A673 (cell line): ENCODE measurements around the gene CREB5. TPM values are rescaled to one million over a fixed set of nuclear protein-coding genes. Genes with fewer than 3 reads are reported as not detected.

Experiments used
- BruUV-seq: library from RNA; stranded (reverse); fragments of 400-500 nt; replicated peaks from 2 replicates; lab custom pipeline; 2021; lab: Mats Ljungman, UMichigan
- CTCF ChIA-PET: fragments of 300-600 bp; sonication (Branson Sonifier 250); formaldehyde crosslinking; loops from one replicate; lab custom pipeline; 2022; ENCODE audit warnings: antibody characterized with exemption; lab: Charles Lee
- POLR2A ChIA-PET: fragments of 300-600 bp; sonication (Branson Sonifier 250); formaldehyde crosslinking; loops from one replicate; lab custom pipeline; 2022; ENCODE audit warnings: antibody characterized with exemption; ENCODE audit not compliant: low non-redundant PET; lab: Charles Lee
- DNase-seq: peaks from one replicate; pipeline ENCODE4 v3.0.0-alpha.2; 2015; ENCODE audit warnings: low spot score
- H3K27ac ChIP-seq: fragments of 200-600 bp; sonication (generic); 2 replicates; pipeline ENCODE4 v1.5.1; 2016; ENCODE audit warnings: mixed run types, low read depth, mild to moderate bottlenecking, mixed read lengths, antibody characterized with exemption, low read length; ENCODE audit not compliant: poor library complexity, severe bottlenecking
- H3K27me3 ChIP-seq: fragments of 200-600 bp; sonication (generic); replicated peaks from 2 replicates; pipeline ENCODE4 v1.6.1; 2017; ENCODE audit warnings: mixed run types, low read depth, mild to moderate bottlenecking, mixed read lengths, antibody characterized with exemption, low read length; ENCODE audit not compliant: insufficient read depth, poor library complexity
- H3K36me3 ChIP-seq: fragments of 200-600 bp; sonication (generic); 2 replicates; pipeline ENCODE4 v1.6.1; 2016; ENCODE audit warnings: mixed run types, mild to moderate bottlenecking, mixed read lengths, antibody characterized with exemption, low read length; ENCODE audit not compliant: insufficient read depth, poor library complexity, severe bottlenecking
- H3K4me1 ChIP-seq: fragments of 200-600 bp; sonication (generic); 2 replicates; pipeline ENCODE4 v1.6.1; 2017; ENCODE audit warnings: mixed run types, mild to moderate bottlenecking, mixed read lengths, antibody characterized with exemption, low read length; ENCODE audit not compliant: insufficient read depth, poor library complexity, severe bottlenecking
- H3K4me3 ChIP-seq: fragments of 200-600 bp; sonication (generic); 2 replicates; pipeline ENCODE4 v1.5.1; 2016; ENCODE audit warnings: low read depth, mixed run types, mild to moderate bottlenecking, mixed read lengths, low read length; ENCODE audit not compliant: poor library complexity, severe bottlenecking
- H3K9me3 ChIP-seq: fragments of 200-600 bp; sonication (generic); 2 replicates; pipeline ENCODE4 v1.6.1; 2016; ENCODE audit warnings: mixed run types, low read depth, mild to moderate bottlenecking, mixed read lengths, antibody characterized with exemption, low read length; ENCODE audit not compliant: poor library complexity, severe bottlenecking
- CTCF ChIP-seq: fragments of 300-800, 200-600 bp; sonication (generic); conservative IDR thresholded peaks from 2 replicates; pipeline ENCODE4 v1.5.1; 2017; ENCODE audit warnings: low read depth, mild to moderate bottlenecking, antibody characterized with exemption, low read length, moderate library complexity, mixed read lengths
- EZH2 ChIP-seq: fragments of 200-600 bp; sonication (generic); IDR thresholded peaks from 2 replicates; pipeline ENCODE4 v1.6.1; 2017; ENCODE audit warnings: borderline replicate concordance, low read depth, mild to moderate bottlenecking, mixed read lengths, antibody characterized with exemption, low read length; ENCODE audit not compliant: poor library complexity, severe bottlenecking
- intact Hi-C: fragments of 100-400 bp; cut with micrococcal nuclease; formaldehyde crosslinking; loops from one replicate; pipeline ENCODE4 v1.10.0; 2022; ENCODE audit not compliant: unreplicated experiment
- total RNA-seq: library from RNA; stranded (reverse); gene quantifications from 2 replicates; pipeline ENCODE4 v1.2.3, GENCODE V29; 2021

The CREB5 gene
- total RNA-seq, 1 experiment from 2014 or later, result 10.3 TPM

- Histone ChIP-seq H3K9me3 (no peaks in the 10 kb centered on the region), H3K36me3 (no peaks in the 10 kb centered on the region), H3K4me3 (no peak overlapping the region), H3K27me3 (peaks cover 11% of the 10 kb centered on the region), H3K27ac (no peak overlapping the region), H3K4me1 (no peaks in the 10 kb centered on the region)
- TF ChIP-seq EZH2, result no peak
- no peak for TF ChIP-seq CTCF
- no TSS peak for BruUV-seq
- POLR2A ChIA-PET, result no interaction called here
- CTCF ChIA-PET, result no interaction called here
- intact Hi-C loops, result no loop called here
- no peak for DNase-seq
These were observed 23.5 kb downstream of the CREB5 start for GRCh38 chr7:28435732-28436378.

- Histone ChIP-seq H3K27me3 (peaks cover 8% of the 10 kb centered on the region), H3K27ac (no peak overlapping the region), H3K4me3 (no peak overlapping the region), H3K36me3 (no peaks in the 10 kb centered on the region), H3K4me1 (no peaks in the 10 kb centered on the region), H3K9me3 (no peaks in the 10 kb centered on the region)
- ChIA-PET CTCF (no interaction called here), POLR2A (no interaction called here)
- TF ChIP-seq CTCF (no peak), EZH2 (no peak)
- no peak for DNase-seq
- BruUV-seq, result no TSS peak
- intact Hi-C loops, result no loop called here
These were observed 27.8 kb downstream of the CREB5 start for GRCh38 chr7:28440055-28440601.

- H3K4me3 ChIP-seq, result no peak overlapping the region
- TF ChIP-seq EZH2 (no peak), CTCF (no peak)
- intact Hi-C loops, result no loop called here
- H3K9me3 ChIP-seq, result no peaks in the 10 kb centered on the region
- no peaks in the 10 kb centered on the region for H3K4me1 ChIP-seq
- H3K27ac ChIP-seq, result no peak overlapping the region
- H3K36me3 ChIP-seq, result no peaks in the 10 kb centered on the region
- no TSS peak for BruUV-seq
- POLR2A ChIA-PET, result no interaction called here
- DNase-seq, result no peak
- H3K27me3 ChIP-seq, result peaks cover 8% of the 10 kb centered on the region
- CTCF ChIA-PET, result no interaction called here
These were observed 30.5 kb downstream of the CREB5 start for GRCh38 chr7:28442540-28443420.
